ENCODE measurements around the gene SLC35C1.

Gene SLC35C1

DNA sequence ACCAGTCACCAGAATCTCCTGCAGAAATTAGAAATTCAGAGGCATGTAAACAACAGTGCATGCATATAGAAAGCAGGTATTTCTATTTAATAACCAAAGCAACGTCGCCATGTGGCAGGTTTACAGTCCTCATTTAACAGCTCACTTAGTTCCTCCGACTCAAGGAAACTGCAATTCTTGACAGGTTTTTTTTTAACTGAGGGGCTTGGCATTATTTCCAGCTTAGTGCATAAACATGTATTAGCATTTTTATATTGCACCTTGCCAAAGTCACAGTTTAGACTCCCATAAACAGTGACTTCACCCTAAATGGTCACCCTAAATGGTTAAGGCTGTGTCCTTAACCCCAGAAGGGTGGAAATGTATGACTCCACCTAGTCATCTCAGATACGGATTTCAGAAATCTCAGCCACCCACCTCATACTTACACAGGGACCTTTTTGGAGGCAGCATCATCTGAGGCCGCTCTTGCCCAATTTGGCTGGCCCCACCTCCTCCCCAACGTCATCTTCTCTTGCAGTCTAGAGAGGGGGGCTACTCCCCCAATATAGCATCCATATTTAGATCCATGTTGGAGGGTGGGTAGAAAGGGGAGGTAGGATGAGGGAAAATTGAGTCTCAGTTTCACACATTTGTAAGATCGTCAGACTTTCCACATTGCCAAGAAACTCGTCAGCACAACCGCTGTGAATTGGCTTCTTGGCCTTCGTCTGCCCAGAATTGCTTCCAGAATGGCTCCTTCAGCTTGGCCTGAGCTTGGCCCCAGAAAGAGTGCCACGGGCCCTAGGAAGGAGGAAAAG, 31.8 kb upstream of the SLC35C1 start:
- Mint-ChIP-seq H3K4me3 (no peak overlapping the region), H3K9me3 (no peaks in the 10 kb centered on the region), H3K36me3 (no peaks in the 10 kb centered on the region), H3K27me3 (peaks cover 7 to 14% of the 10 kb centered on the region in 2 donors), H3K4me1 (peaks cover 13 to 16% of the 10 kb centered on the region in 2 donors), H3K27ac (no peak overlapping the region)
- ATAC-seq (replicated peaks) (no peak), DNase-seq (no peak)

DNA sequence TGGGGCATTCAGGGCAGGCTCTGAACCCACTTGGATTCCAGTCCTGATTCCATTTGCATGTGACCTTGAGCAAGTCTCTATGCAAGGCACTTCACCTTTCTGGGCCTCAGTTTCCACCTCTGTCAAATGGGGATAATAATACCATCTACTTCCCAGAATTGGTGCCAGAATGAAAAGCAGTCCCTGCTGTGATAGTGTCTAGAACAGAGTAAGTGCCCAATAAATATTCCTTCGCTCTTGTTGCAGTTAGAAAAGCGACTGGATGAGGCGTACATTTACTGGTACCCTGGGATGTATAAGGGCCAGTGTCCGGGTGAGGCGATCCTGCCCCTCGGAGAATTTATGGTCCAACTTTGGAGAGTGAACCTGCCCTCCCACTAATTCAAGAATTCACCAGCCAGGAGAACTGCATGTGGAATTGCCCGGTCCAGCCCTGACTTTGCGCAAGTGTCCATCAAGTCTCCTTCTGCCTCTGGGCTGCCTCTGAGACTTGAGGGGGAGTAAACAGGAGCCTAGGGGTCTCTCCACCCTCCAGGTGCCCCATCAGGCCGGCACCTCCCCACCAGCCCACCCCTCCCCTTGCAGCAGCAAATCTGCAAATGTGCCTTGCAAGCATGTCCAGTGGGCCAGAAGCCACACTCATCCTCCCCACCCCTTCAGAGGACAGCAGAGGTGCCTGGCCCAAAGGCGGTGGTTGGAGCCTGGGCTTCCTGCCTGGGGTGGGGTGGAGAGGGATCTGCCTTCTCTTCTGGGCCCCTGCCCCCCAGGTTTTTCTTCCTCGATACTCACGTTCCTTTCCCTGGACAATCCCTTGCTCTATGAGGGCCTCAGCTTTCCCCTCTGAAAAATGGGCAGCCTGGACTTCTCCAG, 30.9 kb upstream of the SLC35C1 start:
- Mint-ChIP-seq H3K27ac (no peak overlapping the region), H3K4me3 (no peak overlapping the region), H3K27me3 (peaks cover 7 to 14% of the 10 kb centered on the region in 2 donors), H3K9me3 (no peaks in the 10 kb centered on the region), H3K4me1 (peaks cover 13 to 16% of the 10 kb centered on the region in 2 donors), H3K36me3 (no peaks in the 10 kb centered on the region)
- DNase-seq, result no peak
- ATAC-seq (replicated peaks), result no peak

DNA sequence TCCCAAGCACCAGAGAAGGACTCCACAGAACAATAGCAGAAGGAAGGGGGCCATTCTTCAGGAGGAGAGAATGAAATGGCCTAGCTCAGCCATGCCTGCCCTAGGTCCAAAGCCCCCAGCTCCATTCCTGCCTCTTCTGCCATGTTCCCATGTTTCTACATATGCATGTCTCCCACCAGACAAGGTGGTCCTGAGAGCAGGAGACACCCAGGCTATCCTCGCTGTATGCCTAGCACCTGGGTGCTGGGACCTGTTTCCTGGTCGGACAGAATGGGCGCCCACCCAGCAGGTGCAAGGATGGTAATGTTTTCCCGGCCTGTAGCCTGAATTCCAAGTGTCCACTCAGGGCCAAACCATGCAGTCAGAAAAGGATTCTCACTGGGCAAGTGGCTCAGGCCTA, 30.2 kb upstream of the SLC35C1 start:
- ATAC-seq (replicated peaks), result no peak
- no peak for DNase-seq
- Mint-ChIP-seq H3K36me3 (no peaks in the 10 kb centered on the region), H3K27me3 (peaks cover 11 to 14% of the 10 kb centered on the region in 2 donors), H3K9me3 (no peaks in the 10 kb centered on the region), H3K4me1 (peaks cover 13 to 16% of the 10 kb centered on the region in 2 donors), H3K4me3 (no peak overlapping the region), H3K27ac (no peak overlapping the region)

DNA sequence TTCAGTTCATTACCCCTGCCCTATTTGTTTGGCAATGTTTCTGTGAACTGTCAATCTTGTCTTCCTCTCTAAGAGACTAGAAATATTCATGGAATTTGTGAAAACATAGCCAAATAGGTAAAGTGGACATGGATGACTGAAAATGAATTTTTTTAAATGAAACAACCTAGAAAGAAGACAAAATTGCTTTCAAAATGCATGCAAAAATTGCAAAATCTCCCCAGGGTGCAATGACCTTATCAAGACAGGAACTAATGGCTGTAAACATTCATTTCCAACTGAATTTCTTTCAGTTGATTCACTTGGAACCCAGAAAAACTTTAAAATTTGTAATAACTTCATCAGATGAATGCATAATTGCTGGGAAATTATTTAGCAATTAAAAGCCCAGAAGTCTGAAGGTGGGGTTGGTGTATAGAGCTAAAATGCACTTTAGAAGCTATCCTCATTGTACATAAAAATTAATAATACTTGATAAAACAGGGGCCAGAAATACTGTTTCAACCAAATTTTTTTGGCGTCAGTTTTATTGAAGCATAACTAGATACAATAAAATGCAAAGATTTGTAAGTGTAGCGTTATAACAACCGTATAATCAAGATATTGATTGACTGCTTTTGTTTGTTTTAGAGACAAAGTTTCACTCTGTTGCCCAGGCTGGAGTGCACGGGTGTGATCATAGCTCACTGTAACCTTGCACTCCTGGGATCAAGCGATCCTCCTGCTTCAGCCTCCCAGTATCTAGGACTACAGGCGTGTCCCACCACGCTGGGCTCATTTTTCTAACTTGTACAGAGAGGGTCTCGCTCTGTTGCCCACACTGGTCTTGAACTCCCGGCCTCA, 27.6 kb upstream of the SLC35C1 start:
- H3K27me3 Mint-ChIP-seq, result peaks cover 11% of the 10 kb centered on the region in 2 donors
- no peak for ATAC-seq (replicated peaks)
- no peak overlapping the region for H3K4me3 Mint-ChIP-seq
- H3K9me3 Mint-ChIP-seq, result no peaks in the 10 kb centered on the region
- H3K36me3 Mint-ChIP-seq, result no peaks in the 10 kb centered on the region
- no peak overlapping the region for H3K27ac Mint-ChIP-seq
- no peak for DNase-seq
- H3K4me1 Mint-ChIP-seq, result peaks cover 0 to under 1% of the 10 kb centered on the region in 2 donors

DNA sequence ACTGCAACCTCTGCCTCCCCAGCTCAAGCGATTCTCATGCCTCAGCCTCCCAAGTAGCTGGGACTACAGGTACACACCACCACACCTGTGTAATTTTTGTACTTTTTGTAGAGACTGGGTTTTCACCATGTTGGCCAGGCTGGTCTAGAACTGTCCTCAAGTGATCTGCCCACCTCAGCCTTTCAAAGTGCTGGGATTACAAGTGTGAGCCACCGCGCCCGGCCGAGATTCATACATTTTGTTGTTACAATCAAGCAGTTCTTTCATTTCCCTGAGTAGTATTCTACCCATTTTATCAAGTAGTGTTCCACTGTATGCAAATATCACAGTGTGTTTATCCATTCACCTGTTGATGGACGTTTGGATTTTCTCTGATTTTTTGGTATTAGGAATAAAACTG, 26.6 kb upstream of the SLC35C1 start:
- H3K36me3 Mint-ChIP-seq, result no peaks in the 10 kb centered on the region
- ATAC-seq (replicated peaks) (no peak), DNase-seq (no peak)
- no peaks in the 10 kb centered on the region for H3K9me3 Mint-ChIP-seq
- H3K4me3 Mint-ChIP-seq, result no peak overlapping the region
- no peak overlapping the region for H3K27ac Mint-ChIP-seq
- H3K4me1 Mint-ChIP-seq, result no peaks in the 10 kb centered on the region
- peaks cover 11 to 12% of the 10 kb centered on the region in 2 donors for H3K27me3 Mint-ChIP-seq

DNA sequence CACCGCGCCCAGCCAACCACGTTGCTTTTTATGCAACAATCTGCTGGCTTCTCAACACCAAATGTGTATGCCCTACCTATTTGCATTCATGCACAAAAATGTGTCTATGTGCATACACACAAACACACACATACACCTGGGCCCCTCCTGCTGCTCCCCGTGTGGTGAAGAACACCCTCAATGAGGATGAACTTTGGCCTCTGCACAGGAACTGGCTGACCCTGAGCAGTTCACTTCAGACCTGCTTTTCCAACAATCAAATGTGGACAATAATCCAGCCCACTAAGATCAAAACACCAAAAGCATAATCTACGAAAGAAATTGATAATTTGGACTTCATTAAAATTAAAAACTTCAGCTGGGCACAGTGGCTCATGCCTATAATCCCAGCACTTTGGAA, 25.3 kb upstream of the SLC35C1 start:
- Mint-ChIP-seq H3K4me3 (no peak overlapping the region), H3K36me3 (no peaks in the 10 kb centered on the region), H3K27me3 (peaks cover 13 to 21% of the 10 kb centered on the region in 2 donors), H3K27ac (no peak overlapping the region), H3K4me1 (no peaks in the 10 kb centered on the region), H3K9me3 (no peaks in the 10 kb centered on the region)
- no peak for DNase-seq
- ATAC-seq (replicated peaks), result no peak

DNA sequence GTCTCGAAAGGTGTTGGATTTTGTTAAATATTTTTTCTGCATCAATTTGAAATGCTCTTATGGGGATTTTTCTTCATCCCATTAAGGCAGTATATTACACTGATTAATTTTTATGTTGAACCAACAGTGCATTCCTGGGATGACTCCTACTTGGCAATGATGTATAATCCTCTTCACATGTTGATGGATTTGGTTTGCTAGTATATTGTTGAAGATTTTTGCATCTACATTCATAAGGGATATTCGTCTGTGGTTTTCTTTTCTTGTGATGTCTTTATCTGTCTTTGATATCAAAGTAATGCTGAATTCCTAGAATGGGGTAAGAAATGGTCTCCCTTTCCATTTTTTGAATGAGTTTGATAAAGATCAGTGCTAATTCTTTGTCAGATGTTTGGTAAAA, 18.7 kb upstream of the SLC35C1 start:
- DNase-seq (no peak), ATAC-seq (replicated peaks) (no peak)
- Mint-ChIP-seq H3K9me3 (peaks cover 9 to 10% of the 10 kb centered on the region in 2 donors), H3K4me1 (no peaks in the 10 kb centered on the region), H3K27ac (no peak overlapping the region), H3K36me3 (peaks cover 1 to 8% of the 10 kb centered on the region in 2 donors), H3K4me3 (no peak overlapping the region), H3K27me3 (peaks cover 28 to 44% of the 10 kb centered on the region in 2 donors)

DNA sequence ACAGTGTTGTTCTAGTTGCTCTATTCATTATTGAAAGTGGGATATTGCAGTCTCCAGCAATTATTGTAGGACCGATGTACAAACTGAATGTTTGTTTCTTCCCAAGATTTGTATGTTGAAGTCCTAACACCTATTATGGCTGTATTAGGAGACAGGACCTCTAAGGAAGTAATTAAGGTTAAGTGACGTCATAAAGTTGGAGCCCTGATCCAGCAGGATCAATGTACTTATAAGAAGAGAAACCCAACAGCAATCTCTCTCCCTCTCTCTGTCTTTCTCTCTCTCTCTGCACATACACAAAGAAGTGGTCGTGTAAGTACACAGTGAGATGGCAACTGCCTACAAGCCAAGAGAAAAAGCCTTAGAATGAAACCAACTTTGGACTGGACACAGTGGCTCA, 16.1 kb upstream of the SLC35C1 start:
- ATAC-seq (replicated peaks) (no peak), DNase-seq (no peak)
- H3K27ac Mint-ChIP-seq, result no peak overlapping the region
- H3K9me3 Mint-ChIP-seq, result peaks cover 9 to 10% of the 10 kb centered on the region in 2 donors
- peaks cover 1 to 8% of the 10 kb centered on the region in 2 donors for H3K36me3 Mint-ChIP-seq
- H3K27me3 Mint-ChIP-seq, result peaks cover 34 to 52% of the 10 kb centered on the region in 2 donors
- H3K4me1 Mint-ChIP-seq, result no peaks in the 10 kb centered on the region
- no peak overlapping the region for H3K4me3 Mint-ChIP-seq

DNA sequence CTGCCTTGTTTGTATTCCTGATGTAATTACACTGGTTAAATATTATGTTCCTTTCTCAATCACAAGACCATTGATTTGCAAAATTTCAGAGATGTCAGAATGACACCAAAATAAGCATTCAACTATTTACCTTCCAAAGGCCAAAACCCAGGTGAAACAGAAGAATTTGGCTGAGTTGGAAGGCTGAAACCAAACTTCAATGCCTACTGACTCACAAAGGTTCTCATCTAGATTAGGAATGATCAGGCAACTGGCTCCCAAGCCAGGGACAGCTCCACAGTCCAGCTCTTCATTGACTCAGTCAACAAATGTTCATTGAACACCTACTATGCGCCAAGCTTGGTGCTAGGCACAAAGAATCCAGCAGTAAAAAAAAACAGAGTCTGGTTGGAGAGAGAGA, 13.4 kb upstream of the SLC35C1 start:
- Mint-ChIP-seq H3K4me3 (no peak overlapping the region), H3K4me1 (no peaks in the 10 kb centered on the region), H3K9me3 (peaks cover 6% of the 10 kb centered on the region in 2 donors), H3K27me3 (peaks cover 28 to 36% of the 10 kb centered on the region in 2 donors), H3K27ac (no peak overlapping the region), H3K36me3 (peaks cover 1 to 5% of the 10 kb centered on the region in 2 donors)
- DNase-seq (no peak), ATAC-seq (replicated peaks) (no peak)

DNA sequence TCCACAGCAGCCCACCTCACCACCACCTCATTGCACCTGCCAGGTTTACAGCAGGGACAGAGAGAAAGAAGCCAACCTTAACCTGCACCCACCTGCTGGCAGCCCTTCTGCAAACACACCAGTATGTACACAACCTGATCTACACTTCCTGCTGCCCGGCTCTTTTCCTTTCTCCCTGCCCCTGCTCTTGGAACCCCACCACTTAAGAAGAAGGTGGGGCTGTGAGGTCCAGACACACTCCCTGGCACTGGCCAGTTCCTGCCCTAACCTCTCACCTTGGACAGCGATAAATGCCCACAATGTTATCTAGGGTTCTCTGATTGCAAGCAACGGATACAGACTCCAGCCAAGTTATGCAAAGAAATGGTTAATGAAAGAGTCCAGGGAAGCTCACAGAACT, 10.8 kb upstream of the SLC35C1 start:
- no peaks in the 10 kb centered on the region for H3K4me1 Mint-ChIP-seq

DNA sequence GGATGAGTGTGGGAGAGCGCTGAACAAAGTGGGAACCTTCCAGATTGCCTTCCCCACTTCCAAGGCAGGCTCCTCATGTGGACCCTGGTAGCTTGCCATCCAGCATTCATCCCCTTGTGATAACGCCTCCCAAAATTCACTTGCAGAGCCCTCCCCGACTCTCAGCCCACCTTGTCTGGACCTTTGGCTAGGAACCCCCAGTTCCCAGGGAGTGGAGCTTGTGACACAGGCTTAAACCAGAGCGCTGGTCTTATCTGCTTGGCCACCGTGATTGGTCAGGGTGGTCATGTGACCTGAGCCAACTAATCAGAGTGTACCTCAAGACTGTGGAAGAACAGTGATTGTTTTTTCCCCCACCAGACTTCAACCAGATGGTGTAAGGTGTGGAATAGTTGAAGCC, 9.6 kb upstream of the SLC35C1 start:
- DNase-seq (no peak), ATAC-seq (replicated peaks) (no peak)
- no peak overlapping the region for H3K4me3 Mint-ChIP-seq
- peaks cover 12 to 15% of the 10 kb centered on the region in 2 donors for H3K27me3 Mint-ChIP-seq
- no peaks in the 10 kb centered on the region for H3K4me1 Mint-ChIP-seq
- no peak overlapping the region for H3K27ac Mint-ChIP-seq
- peaks cover 0 to 2% of the 10 kb centered on the region in 2 donors for H3K9me3 Mint-ChIP-seq
- H3K36me3 Mint-ChIP-seq, result no peaks in the 10 kb centered on the region

More for the DNA sequence above, 10.8 kb upstream of the SLC35C1 start:
- H3K27ac Mint-ChIP-seq, result no peak overlapping the region
- no peak overlapping the region for H3K4me3 Mint-ChIP-seq
- no peaks in the 10 kb centered on the region for H3K36me3 Mint-ChIP-seq
- H3K9me3 Mint-ChIP-seq, result peaks cover 0 to 2% of the 10 kb centered on the region in 2 donors
- ATAC-seq (replicated peaks) (no peak), DNase-seq (no peak)
- peaks cover 13 to 26% of the 10 kb centered on the region in 2 donors for H3K27me3 Mint-ChIP-seq

DNA sequence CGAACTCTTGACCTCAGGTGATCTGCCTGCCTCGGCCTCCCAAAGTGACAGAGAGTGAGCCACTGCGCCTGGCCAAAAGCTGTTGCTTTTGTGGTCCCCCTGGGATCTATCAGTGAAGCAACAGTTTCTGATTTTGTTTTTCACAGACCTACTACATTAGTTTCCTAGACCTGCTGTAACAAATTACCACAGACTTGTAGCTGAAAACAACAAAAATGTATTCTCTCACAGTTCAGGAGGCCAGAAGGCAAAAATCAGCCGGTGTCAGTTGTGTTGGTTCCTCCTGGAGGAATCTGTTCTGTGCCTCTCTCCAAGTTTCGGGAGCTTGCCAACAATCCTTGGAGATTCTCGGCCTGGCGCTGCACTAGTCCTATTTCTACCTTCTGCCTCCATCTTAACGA, 8.5 kb upstream of the SLC35C1 start:
- Mint-ChIP-seq H3K9me3 (peaks cover 0 to 4% of the 10 kb centered on the region in 2 donors), H3K27me3 (peaks cover 10 to 12% of the 10 kb centered on the region in 2 donors), H3K4me1 (no peaks in the 10 kb centered on the region), H3K36me3 (no peaks in the 10 kb centered on the region), H3K4me3 (no peak overlapping the region), H3K27ac (no peak overlapping the region)
- ATAC-seq (replicated peaks), result no peak
- no peak for DNase-seq

DNA sequence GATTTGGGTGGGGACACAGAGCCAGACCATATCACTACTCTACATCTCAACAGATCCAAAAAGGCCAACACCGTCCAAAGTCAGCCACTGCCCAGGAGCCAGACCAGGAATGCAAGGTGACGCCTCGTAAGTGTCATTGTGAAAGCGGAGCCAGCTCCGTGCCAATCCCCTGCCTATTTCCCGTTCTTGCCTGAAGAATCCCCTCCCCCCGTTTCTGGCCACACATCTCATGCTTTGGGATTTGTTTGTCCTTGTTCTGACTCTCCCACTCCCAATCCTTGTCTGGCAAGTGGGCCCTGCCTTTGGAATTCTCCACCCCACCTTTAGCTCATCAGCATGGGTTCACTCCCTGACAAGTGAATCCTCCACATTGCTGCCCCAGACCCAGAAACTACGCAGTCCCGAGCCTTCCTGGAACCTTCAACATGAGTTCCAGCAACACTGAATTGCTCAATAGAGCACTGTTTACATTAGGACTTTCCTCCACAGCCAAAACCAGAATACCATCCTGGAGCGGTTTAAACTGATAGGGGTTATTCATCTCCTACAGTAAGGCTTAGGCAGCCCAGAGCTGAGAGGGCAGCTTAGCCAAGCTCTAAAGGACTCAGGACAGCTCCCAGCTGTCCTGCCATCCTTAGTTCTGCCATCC, 6.0 kb upstream of the SLC35C1 start:
- Mint-ChIP-seq H3K27me3 (peaks cover 0 to 4% of the 10 kb centered on the region in 2 donors), H3K4me3 (no peak overlapping the region), H3K9me3 (peaks cover 0 to 4% of the 10 kb centered on the region in 2 donors), H3K27ac (no peak overlapping the region), H3K36me3 (no peaks in the 10 kb centered on the region), H3K4me1 (peaks cover 0 to 3% of the 10 kb centered on the region in 2 donors)
- ATAC-seq (replicated peaks) (no peak), DNase-seq (no peak)
